Ishikawa (cell line): Measurements from ENCODE around the gene SYT7.

Experiments used
- EP300 ChIP-seq: IDR thresholded peaks from 2 replicates; pipeline ENCODE4 v1.6.1; 2012; ENCODE audit warnings: borderline replicate concordance
- RAD21 ChIP-seq: IDR thresholded peaks from 2 replicates; pipeline ENCODE4 v1.6.1; 2012; ENCODE audit warnings: low read depth

DNA sequence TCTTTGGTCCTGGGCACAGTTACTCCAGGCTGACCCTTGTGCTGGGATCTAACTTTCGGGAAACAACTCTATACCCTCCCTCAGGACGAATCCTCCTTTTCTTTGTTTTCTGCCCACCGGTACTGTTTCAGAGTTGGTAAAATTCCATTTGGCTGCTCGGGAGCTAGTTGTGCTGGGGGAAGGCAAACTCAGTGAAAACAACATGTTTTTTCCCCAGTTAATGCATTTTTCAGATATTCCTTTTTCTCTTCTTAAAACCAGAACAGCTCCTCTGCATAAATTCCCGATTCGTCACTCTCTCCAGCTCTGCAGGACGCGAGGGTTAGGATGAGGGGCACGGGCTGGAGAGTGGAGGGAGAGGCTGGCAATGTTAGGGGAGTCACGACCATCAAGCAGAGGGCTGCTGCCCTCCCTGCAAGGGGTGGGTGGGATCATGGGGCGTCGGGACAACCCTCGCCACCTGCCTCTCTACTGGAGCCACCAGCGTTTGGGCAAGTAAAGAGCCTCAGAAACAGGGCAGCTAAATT, 41.0 kb downstream of the SYT7 start:
- no peak for TF ChIP-seq EP300
- TF ChIP-seq RAD21, result no peak
